Astrocyte of the cerebellum (primary cell): ENCODE measurements around the gene CTLA4.

Experiments used
- DNase-seq: peaks from one replicate; pipeline ENCODE4 v3.0.0-alpha.2; 2011; ENCODE audit warnings: low read depth
- H3K4me3 ChIP-seq: 2 replicates; pipeline ENCODE4 v1.5.1; 2011; ENCODE audit warnings: mild to moderate bottlenecking, low read depth, low read length, moderate library complexity
- CTCF ChIP-seq: IDR thresholded peaks from 2 replicates; pipeline ENCODE4 v1.5.1; 2012; ENCODE audit warnings: low read length, low read depth, moderate library complexity, mild to moderate bottlenecking; ENCODE audit errors: missing control alignments
- in situ Hi-C: cut with HindIII; loops from 2 replicates; pipeline ENCODE4 v1.10.0; 2017; ENCODE audit warnings: low sequenced_read_pairs

CTLA4 gene

DNA sequence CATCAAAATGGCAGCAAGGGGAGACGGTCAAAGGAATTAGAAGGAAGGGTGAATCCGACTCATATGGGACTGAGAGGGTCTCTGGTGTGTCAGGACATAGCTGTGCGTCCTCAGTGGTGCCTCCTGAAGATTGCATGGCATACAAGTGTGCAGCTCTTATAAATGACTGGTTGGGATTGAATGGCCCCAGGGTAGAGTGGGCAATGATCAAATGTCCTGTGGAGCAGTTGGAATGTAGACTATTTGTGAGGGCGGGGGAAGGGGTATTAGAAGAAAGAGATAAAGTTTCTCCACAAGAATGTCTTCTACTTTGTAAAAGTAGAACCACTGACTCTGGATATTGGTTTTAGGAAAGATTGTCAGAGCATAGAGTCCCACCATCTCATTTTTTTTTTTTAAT is 24.6 kb downstream of the CTLA4 start:
- TF ChIP-seq CTCF, result no peak
- H3K4me3 ChIP-seq, result no peak overlapping the region
- in situ Hi-C loops, result no loop called here
- no peak for DNase-seq

- no peak for DNase-seq
- TF ChIP-seq CTCF, result no peak
- H3K4me3 ChIP-seq, result no peak overlapping the region
- in situ Hi-C loops, result no loop called here
These were observed 25.8 kb downstream of the CTLA4 start for GRCh38 chr2:203893401-203893800.

DNA sequence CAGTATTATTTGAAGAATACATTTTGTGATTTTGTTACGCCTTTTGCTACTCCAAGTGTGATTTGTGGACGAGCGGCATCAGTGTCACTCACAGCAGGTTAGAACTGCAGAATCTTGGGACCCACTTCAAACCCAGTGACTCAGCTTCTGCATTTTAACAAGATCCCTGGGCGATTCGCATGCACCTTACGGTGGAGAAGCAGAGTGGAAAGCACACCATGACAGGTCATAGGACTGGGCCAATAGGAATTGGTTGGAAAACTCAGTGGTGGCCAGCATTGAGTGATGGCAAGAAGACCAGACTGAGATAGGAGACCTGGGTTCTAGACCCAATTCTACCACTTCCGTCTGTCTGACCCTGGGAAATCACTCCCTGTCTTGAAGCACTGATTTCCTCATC is 26.3 kb downstream of the CTLA4 start:
- H3K4me3 ChIP-seq, result no peak overlapping the region
- DNase-seq, result no peak
- in situ Hi-C loops, result no loop called here
- no peak for TF ChIP-seq CTCF

DNA sequence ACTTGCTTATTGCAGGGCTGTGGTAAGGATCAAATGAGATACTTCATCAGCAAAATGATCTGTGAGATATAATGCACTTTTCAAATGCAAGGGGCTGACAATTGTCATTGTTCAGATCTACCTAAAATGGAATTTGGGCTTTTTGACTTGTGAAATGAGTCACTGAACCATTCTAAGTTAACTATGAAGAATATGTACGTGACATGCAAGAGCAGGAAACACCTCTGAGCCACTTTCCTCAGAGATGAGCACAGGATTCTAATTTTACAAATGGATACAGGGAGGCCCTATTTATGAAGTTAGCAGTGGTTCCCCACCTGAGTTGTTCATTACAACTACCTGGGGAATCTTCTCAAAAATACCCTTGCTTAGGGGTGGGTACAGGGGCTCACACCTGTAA is 26.7 kb downstream of the CTLA4 start:
- DNase-seq, result no peak
- in situ Hi-C loops, result no loop called here
- no peak for TF ChIP-seq CTCF
- H3K4me3 ChIP-seq, result no peak overlapping the region

DNA sequence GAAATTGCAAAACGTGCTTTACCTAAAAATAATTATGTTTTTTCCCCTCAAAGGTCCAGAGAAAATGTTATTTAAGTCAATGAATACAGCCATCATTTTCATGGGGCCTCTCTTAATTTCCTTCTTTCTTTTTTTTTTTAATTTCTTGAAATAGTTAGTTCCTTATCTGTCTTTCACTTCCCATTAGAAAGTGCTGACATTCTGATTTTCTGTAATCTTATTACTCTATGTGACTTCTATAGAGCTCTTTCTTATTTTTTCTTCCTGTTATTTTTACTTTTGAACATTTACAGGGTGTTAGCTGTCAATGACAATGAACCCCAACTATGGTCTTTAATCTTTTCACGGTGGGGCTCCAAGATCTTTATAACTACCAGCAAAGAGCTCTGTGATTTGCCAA is 30.0 kb downstream of the CTLA4 start:
- H3K4me3 ChIP-seq, result no peak overlapping the region
- in situ Hi-C loops, result no loop called here
- no peak for TF ChIP-seq CTCF
- DNase-seq, result no peak

- in situ Hi-C loops, result no loop called here
- no peak for TF ChIP-seq CTCF
- no peak for DNase-seq
- no peak overlapping the region for H3K4me3 ChIP-seq
These were observed 31.1 kb downstream of the CTLA4 start for GRCh38 chr2:203898657-203899056.

GRCh38 chr2:203900253-203900652 is 32.7 kb downstream of the CTLA4 start:
- TF ChIP-seq CTCF, result no peak
- H3K4me3 ChIP-seq, result no peak overlapping the region
- no peak for DNase-seq
- in situ Hi-C loops, result no loop called here
